Ovary (tissue), 9 donors: ENCODE measurements around the gene HLX. TPM values are rescaled to one million over a fixed set of nuclear protein-coding genes. Genes with fewer than 3 reads are reported as not detected.

ENCODE experiments used
- DNase-seq, 5 donors: peaks; one replicate each; pipeline ENCODE4 v3.0.0-alpha.2; 2019 to 2020
- H3K27ac ChIP-seq, 2 donors: fragments of 200-600 bp; one replicate each; pipeline versions ENCODE4 v1.5.1 to v1.8.0; 2019 to 2022
- H3K27me3 ChIP-seq: fragments of 200-600 bp; one replicate; pipeline ENCODE4 v1.8.0; 2022
- H3K36me3 ChIP-seq: fragments of 200-600 bp; sonication (generic); one replicate; pipeline ENCODE4 v1.5.1; 2019
- H3K4me1 ChIP-seq: one replicate; pipeline ENCODE4 v1.8.1; 2013; ENCODE audit warnings: mild to moderate bottlenecking, moderate library complexity; ENCODE audit not compliant: insufficient read depth
- H3K4me3 ChIP-seq: fragments of 200-600 bp; sonication (generic); one replicate; pipeline ENCODE4 v1.5.1; 2017
- H3K9me3 ChIP-seq, 2 donors: fragments of 200-600 bp in 1 of 2; sonication (generic) in 1 of 2; one replicate each; pipeline versions ENCODE4 v1.5.1 to v1.8.1; 2013 to 2019; ENCODE audit warnings: mild to moderate bottlenecking in 1 of 2, moderate library complexity in 1 of 2
- EP300 ChIP-seq: sonication (generic); formaldehyde crosslinking; IDR thresholded peaks from one replicate; pipeline ENCODE4 v1.6.1; 2017; ENCODE audit warnings: antibody characterized with exemption
- POLR2A ChIP-seq: fragments of 450-650 bp; IDR thresholded peaks from one replicate; pipeline ENCODE4 v1.6.1; 2017; ENCODE audit warnings: antibody characterized with exemption, mild to moderate bottlenecking, moderate library complexity
- WGBS, 3 donors: extraction: QIAGEN DNeasy Blood & Tissue Kit in 1 of 3; methylation state at CpG; one replicate each; pipeline versions ENCODE4 v1.1.5 to v1.1.7; 2013 to 2017; 5-methylcytosine and 5-hydroxymethylcytosine counted together
- intact Hi-C, 4 donors: fragments of 100-400 bp; cut with DNase I; formaldehyde crosslinking; loops; one replicate each; pipeline versions ENCODE4 v1.11.0 to v1.15.1; 2022 to 2023
- polyA plus RNA-seq, 2 donors: library from polyadenylated mRNA; stranded (reverse); fragments of 200-250 nt in 1 of 2; fragments of 350-450 nt in 1 of 2; fragmentation: Illumina TruSeq in 1 of 2; extraction: RNeasy Lipid Tissue Mini Kit (QIAGEN cat#74804) in 1 of 2; gene quantifications; one replicate each; pipeline ENCODE4 v1.2.3, GENCODE V29; 2013 to 2014
- total RNA-seq, 7 donors: library from RNA; depleted of rRNA in 2 of 7; stranded (reverse); fragments of >200 nt in 2 of 7; fragmentation: NEBNext Ultra II Directional in 3 of 7; extraction: Animal tissue kit (Norgen Biotek cat#: 25700) in 3 of 7; gene quantifications; one replicate each; pipeline versions ENCODE4 v1.1.0 to v1.2.4, GENCODE V29; 2016 to 2023
- TF ChIP-seq, protein P1 (sequence below), 3 donors: fragments of 450-650 bp in 2 of 3; fragments of 200-600 bp in 1 of 3; IDR thresholded peaks; one replicate each; pipeline versions ENCODE4 v1.5.1 to v1.8.0; 2016 to 2022; ENCODE audit warnings: antibody characterized with exemption in 3 of 3, mild to moderate bottlenecking in 1 of 3
- donor health status: DM: no; HTN: no; CAD: no; lungs with moderate emphysema.
- donor health status: DM: no; HTN: no; CAD: no.
- donor health status: Bipolar disorder and iron deficiency.
- donor health status: DM: yes; HTN: yes; CAD: no.
- donor health status: DM: no; HTN: no; CAD: no.
- donor health status: DM: yes; HTN: yes; CAD: no.

The HLX gene
- total and polyA plus RNA-seq, 9 donors = 2.1 to 9.4 (median 3.5) TPM

DNA sequence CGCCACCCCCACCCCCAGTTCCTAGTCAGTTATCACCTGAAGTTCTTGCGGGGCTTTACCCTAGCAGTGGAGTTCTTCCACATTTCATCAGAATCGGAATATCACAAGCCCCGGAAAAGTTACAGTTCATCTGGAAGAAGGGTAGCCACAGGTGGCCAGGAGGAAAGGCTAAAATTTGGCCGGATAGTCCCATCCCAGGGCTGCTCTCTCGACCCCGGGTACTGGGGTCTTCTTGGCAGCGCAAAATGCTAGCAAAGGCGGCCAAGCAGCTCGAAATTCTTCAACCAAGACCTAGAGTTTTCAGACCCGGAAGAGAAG is 7.9 kb downstream of the HLX start:
- H3K27me3 ChIP-seq = peaks cover 7% of the 10 kb centered on the region
- no peak for DNase-seq
- no peak for TF ChIP-seq EP300
- no peak for TF ChIP-seq POLR2A
- TF ChIP-seq, protein P1, sequence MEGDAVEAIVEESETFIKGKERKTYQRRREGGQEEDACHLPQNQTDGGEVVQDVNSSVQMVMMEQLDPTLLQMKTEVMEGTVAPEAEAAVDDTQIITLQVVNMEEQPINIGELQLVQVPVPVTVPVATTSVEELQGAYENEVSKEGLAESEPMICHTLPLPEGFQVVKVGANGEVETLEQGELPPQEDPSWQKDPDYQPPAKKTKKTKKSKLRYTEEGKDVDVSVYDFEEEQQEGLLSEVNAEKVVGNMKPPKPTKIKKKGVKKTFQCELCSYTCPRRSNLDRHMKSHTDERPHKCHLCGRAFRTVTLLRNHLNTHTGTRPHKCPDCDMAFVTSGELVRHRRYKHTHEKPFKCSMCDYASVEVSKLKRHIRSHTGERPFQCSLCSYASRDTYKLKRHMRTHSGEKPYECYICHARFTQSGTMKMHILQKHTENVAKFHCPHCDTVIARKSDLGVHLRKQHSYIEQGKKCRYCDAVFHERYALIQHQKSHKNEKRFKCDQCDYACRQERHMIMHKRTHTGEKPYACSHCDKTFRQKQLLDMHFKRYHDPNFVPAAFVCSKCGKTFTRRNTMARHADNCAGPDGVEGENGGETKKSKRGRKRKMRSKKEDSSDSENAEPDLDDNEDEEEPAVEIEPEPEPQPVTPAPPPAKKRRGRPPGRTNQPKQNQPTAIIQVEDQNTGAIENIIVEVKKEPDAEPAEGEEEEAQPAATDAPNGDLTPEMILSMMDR (IDR thresholded peaks at IDR 0.05) = no peak
- intact Hi-C loops = no loop called here
- H3K4me1 ChIP-seq = no peaks in the 10 kb centered on the region
- H3K9me3 ChIP-seq = no peaks in the 10 kb centered on the region
- no peak overlapping the region for H3K27ac ChIP-seq
- no peaks in the 10 kb centered on the region for H3K36me3 ChIP-seq
- WGBS, 3 donors = 22 to 48% (median 37%) methylated on average over 10 to 11 of the region's 11 CpGs
- no peak overlapping the region for H3K4me3 ChIP-seq

DNA sequence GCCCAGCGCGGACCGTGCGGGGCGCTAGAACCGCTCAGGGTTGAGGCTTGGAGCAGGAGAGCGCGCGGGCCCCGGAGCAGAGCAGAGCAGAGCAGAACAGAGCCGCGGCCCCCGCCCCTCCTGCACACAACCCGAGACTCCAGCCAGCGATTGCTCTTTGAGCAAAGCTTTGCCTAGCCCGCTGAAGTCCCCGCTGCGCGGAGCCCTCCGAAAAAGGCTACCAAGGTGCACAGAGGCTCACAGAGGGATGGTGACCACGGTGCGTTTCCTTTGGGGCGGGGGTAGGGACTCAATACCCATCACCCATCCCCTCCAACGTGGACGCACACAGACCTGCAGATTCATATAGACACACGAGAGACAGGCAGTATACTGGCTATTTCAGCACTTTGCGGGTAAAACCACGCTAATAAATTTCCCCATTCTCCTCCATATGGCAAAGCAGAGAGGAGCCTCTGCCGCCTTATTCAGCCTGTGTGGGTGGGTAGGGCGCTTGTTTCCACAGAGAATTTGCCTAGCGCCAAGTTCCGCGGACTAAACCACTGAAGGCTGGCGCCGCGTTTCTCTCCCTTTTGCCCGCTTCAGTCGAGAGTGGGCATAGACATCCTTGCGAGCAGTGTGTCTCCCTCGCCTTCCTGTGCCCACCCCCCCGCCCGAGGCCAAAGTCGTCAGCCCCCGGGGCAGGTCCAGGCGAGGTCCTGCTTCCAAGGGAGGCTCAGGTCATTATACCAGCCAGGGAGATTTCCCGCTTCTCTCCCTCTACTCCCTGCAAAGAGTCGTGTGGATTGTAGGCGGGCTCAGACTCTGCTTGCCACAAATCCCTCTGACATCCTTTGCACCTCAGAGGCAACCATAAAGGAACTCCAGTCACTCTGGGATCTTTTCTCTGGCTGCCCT is 8.5 kb downstream of the HLX start:
- Histone ChIP-seq H3K27me3 (peaks cover 7% of the 10 kb centered on the region), H3K36me3 (no peaks in the 10 kb centered on the region), H3K27ac (no peak overlapping the region), H3K4me3 (peak overlapping the region; percentile 4), H3K9me3 (no peaks in the 10 kb centered on the region), H3K4me1 (no peaks in the 10 kb centered on the region)
- WGBS, 3 donors = 4 to 9% (median 8%) methylated on average over 47 to 48 of the region's 48 CpGs
- intact Hi-C loops = no loop called here
- no peak for TF ChIP-seq EP300
- TF ChIP-seq POLR2A = no peak
- TF ChIP-seq, protein P1 (IDR thresholded peaks at IDR 0.05) = no peak
- DNase-seq = no peak

DNA sequence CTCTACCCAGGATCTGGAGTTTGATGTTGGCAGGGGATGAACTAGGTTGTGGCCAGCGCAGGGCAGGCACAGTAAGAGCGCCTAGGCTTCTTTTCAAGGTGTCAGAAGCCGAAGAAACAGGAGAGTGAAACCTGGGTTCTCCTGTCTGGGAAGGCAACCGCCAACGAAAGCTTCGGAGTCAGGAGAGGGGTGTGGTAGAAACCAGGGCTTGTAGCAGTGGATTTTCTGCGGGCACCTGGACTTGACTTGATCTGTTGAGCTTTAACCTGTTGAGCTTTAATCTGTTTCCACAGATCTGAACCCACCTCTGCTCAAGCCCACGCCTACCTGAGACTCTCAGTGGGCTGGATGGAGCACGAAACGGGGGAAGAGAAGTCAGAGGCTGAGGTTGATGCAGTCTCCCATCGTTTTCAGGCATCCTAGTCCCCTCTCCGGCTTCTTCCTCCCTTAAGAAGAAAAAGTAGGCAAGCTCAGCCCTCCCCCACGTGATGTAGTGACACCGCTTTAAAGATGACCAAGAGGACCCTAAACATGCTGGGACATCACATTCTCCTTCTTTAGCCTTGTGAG is 9.3 kb downstream of the HLX start:
- no peaks in the 10 kb centered on the region for H3K36me3 ChIP-seq

DNA sequence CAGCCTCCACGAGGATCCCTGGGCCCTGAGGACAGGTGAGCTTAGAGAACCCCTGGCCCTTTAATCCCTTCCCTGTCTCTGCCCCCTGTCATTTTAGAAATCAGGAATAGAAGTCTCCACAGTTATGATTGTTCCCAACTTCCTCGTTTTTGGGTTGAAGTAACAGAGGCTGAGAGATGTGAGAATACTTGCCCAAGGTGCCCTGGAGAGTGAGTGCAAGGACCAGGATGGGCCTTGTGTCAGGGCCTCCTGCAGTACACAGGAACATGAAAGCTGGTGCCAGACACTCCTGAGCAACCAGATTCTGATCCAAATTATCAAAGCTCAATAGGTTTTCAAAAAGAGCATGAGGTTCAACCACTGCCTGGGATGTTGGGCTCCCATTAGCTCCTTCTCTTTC is 10.1 kb downstream of the HLX start:
- Histone ChIP-seq H3K27me3 (peaks cover 7% of the 10 kb centered on the region), H3K4me1 (peaks cover 2% of the 10 kb centered on the region), H3K27ac (no peak overlapping the region), H3K4me3 (no peak overlapping the region), H3K9me3 (no peaks in the 10 kb centered on the region), H3K36me3 (no peaks in the 10 kb centered on the region)
- intact Hi-C loops = no loop called here
- WGBS, 3 donors = 20 to 40% (median 23%) methylated on average over 2 of the region's 2 CpGs
- TF ChIP-seq EP300 (no peak), POLR2A (no peak)
- TF ChIP-seq, protein P1 (IDR thresholded peaks at IDR 0.05) = no peak
- DNase-seq = no peak

More for the DNA sequence above, 9.3 kb downstream of the HLX start:
- TF ChIP-seq POLR2A (no peak), EP300 (no peak)
- TF ChIP-seq, protein P1 (IDR thresholded peaks at IDR 0.05) = no peak
- no peaks in the 10 kb centered on the region for H3K9me3 ChIP-seq
- H3K4me1 ChIP-seq = no peaks in the 10 kb centered on the region
- no peak for DNase-seq
- intact Hi-C loops = no loop called here
- H3K27me3 ChIP-seq = peaks cover 7% of the 10 kb centered on the region
- WGBS, 3 donors = 26 to 38% (median 32%) methylated on average over 14 of the region's 14 CpGs
- H3K4me3 ChIP-seq = no peak overlapping the region
- H3K27ac ChIP-seq = no peak overlapping the region
